ENCODE data around the gene SLC35F5. TPM values are rescaled to one million over a fixed set of nuclear protein-coding genes. Genes with fewer than 3 reads are reported as not detected.

SLC35F5 gene
- polyA plus RNA-seq, 1 donor (not counting 4 experiments of a cell fraction or from before 2014, with no cell fraction given) = 86.5 TPM

Small RNAs within 50 kb of the gene (small RNA-seq; reads per million reads assigned to genes)
- gene MIR4782 (ENCODE audit: insufficient read length in 3 of 3, low read depth in 3 of 3, low replicate concordance in 1 of 3) (0 to 0.75 (median 0) reads per million in 3 experiments), gene RNU6-744P (ENCODE audit: insufficient read length in 3 of 3, low read depth in 3 of 3, low replicate concordance in 1 of 3) (0 reads per million in 3 experiments)

Other genes starting within 250 kb of the SLC35F5 start
- 6.7 to 10.0 TPM (median 7.6 TPM) in 3 replicates for gene RABL2A, start 129.4 kb downstream of the SLC35F5 start, polyA plus RNA-seq
- gene ACTR3, start 133.4 kb upstream of the SLC35F5 start, polyA plus RNA-seq = 230 to 340 TPM (median 232 TPM) in 3 replicates